ENCODE measurements around the gene CADPS. TPM values are rescaled to one million over a fixed set of nuclear protein-coding genes. Genes with fewer than 3 reads are reported as not detected.

Gene CADPS
- polyA plus RNA-seq, 1 experiment = not detected

GRCh38 chr3:62502315-62503300 is 372.6 kb downstream of the CADPS start:
- no peaks in the 10 kb centered on the region for H3K36me3 ChIP-seq (ENCODE audit: control insufficient read depth, insufficient read depth, low read length)
- H3K27me3 ChIP-seq (ENCODE audit: control insufficient read depth, insufficient read depth, low read length) = no peaks in the 10 kb centered on the region; the same call in 1 of the 2 replicates
- TF ChIP-seq CTCF (IDR thresholded peaks at IDR 0.05; ENCODE audit: insufficient read depth, low read depth, low read length) = no peak
- DNase-seq (ENCODE audit: low read depth) = no peak
- ChIA-PET POLR2A (interaction anchor here (0.5 kb wide), 1 partner anchor 26 kb away, joined by 3 read pairs; no protein-coding TSS in a partner anchor), CTCF (interaction anchor here (0.8 to 1.7 kb wide), 2 partner anchors 38 to 57 kb away, joined by 3 to 4 read pairs; no protein-coding TSS in a partner anchor)
- no peak overlapping the region for H3K4me3 ChIP-seq (ENCODE audit: low read depth, low read length)

GRCh38 chr3:62501289-62501668 is 373.9 kb downstream of the CADPS start:
- POLR2A ChIA-PET = no interaction called here
- no peak for TF ChIP-seq CTCF (IDR thresholded peaks at IDR 0.05; ENCODE audit: insufficient read depth, low read depth, low read length)

GRCh38 chr3:62500556-62501288 is 374.5 kb downstream of the CADPS start:
- POLR2A ChIA-PET = no interaction called here
- no peak for TF ChIP-seq CTCF (IDR thresholded peaks at IDR 0.05; ENCODE audit: insufficient read depth, low read depth, low read length)
- CTCF ChIA-PET = no interaction called here
- Histone ChIP-seq H3K27me3 (ENCODE audit: control insufficient read depth, insufficient read depth, low read length) (no peaks in the 10 kb centered on the region; the same call in 1 of the 2 replicates), H3K4me3 (ENCODE audit: low read depth, low read length) (no peak overlapping the region), H3K36me3 (ENCODE audit: control insufficient read depth, insufficient read depth, low read length) (no peaks in the 10 kb centered on the region)
- DNase-seq (ENCODE audit: low read depth) = no peak

More at GRCh38 chr3:62501289-62501668, 373.9 kb downstream of the CADPS start:
- no peak for DNase-seq (ENCODE audit: low read depth)
- Histone ChIP-seq H3K27me3 (ENCODE audit: control insufficient read depth, insufficient read depth, low read length) (no peaks in the 10 kb centered on the region; the same call in 1 of the 2 replicates), H3K4me3 (ENCODE audit: low read depth, low read length) (no peak overlapping the region), H3K36me3 (ENCODE audit: control insufficient read depth, insufficient read depth, low read length) (no peaks in the 10 kb centered on the region)
- CTCF ChIA-PET = interaction anchor here (0.8 kb wide), 1 partner anchor 37 kb away, joined by 3 read pairs; no protein-coding TSS in a partner anchor

GRCh38 chr3:62497156-62497555 is 378.1 kb downstream of the CADPS start:
- Histone ChIP-seq H3K4me3 (ENCODE audit: low read depth, low read length) (no peak overlapping the region), H3K36me3 (ENCODE audit: control insufficient read depth, insufficient read depth, low read length) (no peaks in the 10 kb centered on the region), H3K27me3 (ENCODE audit: control insufficient read depth, insufficient read depth, low read length) (no peaks in the 10 kb centered on the region; the same call in 1 of the 2 replicates)
- TF ChIP-seq CTCF (IDR thresholded peaks at IDR 0.05; ENCODE audit: insufficient read depth, low read depth, low read length) = no peak
- no peak for DNase-seq (ENCODE audit: low read depth)
- POLR2A ChIA-PET = no interaction called here
- CTCF ChIA-PET = interaction anchor here (1.3 kb wide), 1 partner anchor 8 kb away, joined by 4 read pairs; no protein-coding TSS in a partner anchor

- Histone ChIP-seq H3K36me3 (ENCODE audit: control insufficient read depth, insufficient read depth, low read length) (no peaks in the 10 kb centered on the region), H3K4me3 (ENCODE audit: low read depth, low read length) (no peak overlapping the region), H3K27me3 (ENCODE audit: control insufficient read depth, insufficient read depth, low read length) (no peaks in the 10 kb centered on the region)
- no peak for DNase-seq (ENCODE audit: low read depth)
- no peak for TF ChIP-seq CTCF (IDR thresholded peaks at IDR 0.05; ENCODE audit: insufficient read depth, low read depth, low read length)
- ChIA-PET POLR2A (no interaction called here), CTCF (interaction anchor here (1.3 kb wide), 1 partner anchor 9 kb away, joined by 4 read pairs; no protein-coding TSS in a partner anchor)
Observed at GRCh38 chr3:62496503-62496902, 378.7 kb downstream of the CADPS start.
